ENCODE results near the gene SGCG. TPM values are rescaled to one million over a fixed set of nuclear protein-coding genes. Genes with fewer than 3 reads are reported as not detected.
"Not testable (repeated sequence)": the region's sequence is repeated elsewhere in the genome, so short reads cannot be mapped to it uniquely, and the experiment has no call there.

The SGCG gene
- total RNA-seq, 2 experiments from 2014 or later: not detected

DNA sequence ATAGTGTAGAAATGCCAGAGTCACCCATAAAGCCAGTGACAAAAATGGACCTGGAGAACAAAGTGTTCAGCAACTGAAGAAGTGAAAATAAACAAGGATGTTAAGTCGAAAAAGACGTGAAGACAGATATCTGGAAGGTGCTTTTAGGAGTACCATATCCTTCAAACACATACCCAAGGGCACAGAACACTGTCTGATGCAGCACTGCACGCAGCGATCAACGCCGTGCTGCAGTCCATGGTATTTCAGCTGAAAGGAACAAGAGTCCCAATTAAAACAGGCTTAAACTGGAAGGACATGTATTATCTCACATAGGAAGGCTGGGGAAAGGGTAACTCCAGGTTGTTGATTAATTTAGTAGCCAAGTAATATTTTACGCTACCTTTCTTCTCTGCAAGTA, 108.2 kb downstream of the SGCG start:
- intact Hi-C loops (cut with micrococcal nuclease; ENCODE audit: unreplicated experiment): no loop called here
- H3K4me1 ChIP-seq (ENCODE audit: insufficient read depth, low read length, poor library complexity, severe bottlenecking): no peaks in the 10 kb centered on the region
- no peak overlapping the region for H3K4me3 ChIP-seq (ENCODE audit: low read depth, low read length, poor library complexity, severe bottlenecking)
- no peaks in the 10 kb centered on the region for H3K9me3 ChIP-seq (ENCODE audit: low read length)
- no peaks in the 10 kb centered on the region for H4K20me1 ChIP-seq (ENCODE audit: insufficient read depth, low read length)
- no peak for DNase-seq (ENCODE audit: low spot score)
- H2AFZ ChIP-seq (ENCODE audit: low read length): no peak overlapping the region
- no peak overlapping the region for H3K4me2 ChIP-seq (ENCODE audit: low read length)
- BruUV-seq (replicated peaks): no TSS peak
- H3K36me3 ChIP-seq (ENCODE audit: insufficient read depth, low read length): no peaks in the 10 kb centered on the region
- H3K9me2 ChIP-seq (ENCODE audit: insufficient read depth, low read length): no peaks in the 10 kb centered on the region
- ChIA-PET CTCF (ENCODE audit: unreplicated experiment) (no interaction called here), POLR2A (no interaction called here)
- no peak overlapping the region for H3K27ac ChIP-seq (ENCODE audit: low read depth, low read length, poor library complexity, severe bottlenecking)
- no peak for TF ChIP-seq EZH2phosphoT487 (IDR thresholded peaks at IDR 0.05; ENCODE audit: borderline replicate concordance, low read depth, low read length)
- TF ChIP-seq, protein P1, sequence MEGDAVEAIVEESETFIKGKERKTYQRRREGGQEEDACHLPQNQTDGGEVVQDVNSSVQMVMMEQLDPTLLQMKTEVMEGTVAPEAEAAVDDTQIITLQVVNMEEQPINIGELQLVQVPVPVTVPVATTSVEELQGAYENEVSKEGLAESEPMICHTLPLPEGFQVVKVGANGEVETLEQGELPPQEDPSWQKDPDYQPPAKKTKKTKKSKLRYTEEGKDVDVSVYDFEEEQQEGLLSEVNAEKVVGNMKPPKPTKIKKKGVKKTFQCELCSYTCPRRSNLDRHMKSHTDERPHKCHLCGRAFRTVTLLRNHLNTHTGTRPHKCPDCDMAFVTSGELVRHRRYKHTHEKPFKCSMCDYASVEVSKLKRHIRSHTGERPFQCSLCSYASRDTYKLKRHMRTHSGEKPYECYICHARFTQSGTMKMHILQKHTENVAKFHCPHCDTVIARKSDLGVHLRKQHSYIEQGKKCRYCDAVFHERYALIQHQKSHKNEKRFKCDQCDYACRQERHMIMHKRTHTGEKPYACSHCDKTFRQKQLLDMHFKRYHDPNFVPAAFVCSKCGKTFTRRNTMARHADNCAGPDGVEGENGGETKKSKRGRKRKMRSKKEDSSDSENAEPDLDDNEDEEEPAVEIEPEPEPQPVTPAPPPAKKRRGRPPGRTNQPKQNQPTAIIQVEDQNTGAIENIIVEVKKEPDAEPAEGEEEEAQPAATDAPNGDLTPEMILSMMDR (conservative IDR thresholded peaks at IDR 0.05; ENCODE audit: low read length): no peak
- no peaks in the 10 kb centered on the region for H3K79me2 ChIP-seq (ENCODE audit: insufficient read depth, low read depth, low read length)

DNA sequence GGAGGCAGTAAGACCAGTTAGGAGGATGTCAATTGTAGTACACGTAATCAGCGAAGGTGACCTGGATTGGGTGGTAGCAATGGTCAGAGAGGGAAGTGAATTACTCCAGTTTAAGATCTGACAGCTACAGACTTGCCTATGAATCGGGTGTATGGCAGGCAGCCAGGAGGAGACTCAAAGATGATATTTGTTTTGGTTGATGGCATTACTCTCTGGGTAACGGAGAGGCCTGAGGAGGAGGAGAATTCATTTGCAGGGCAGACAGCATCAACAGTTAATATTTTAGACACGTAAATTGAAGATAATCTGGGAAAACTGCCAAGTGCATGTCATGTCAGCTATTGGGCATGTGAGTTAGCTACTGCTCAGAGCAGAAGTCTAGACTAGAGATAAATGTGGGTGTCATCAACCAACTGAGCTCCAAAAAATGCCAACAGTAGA, 109.2 kb downstream of the SGCG start:
- Histone ChIP-seq H3K79me2 (ENCODE audit: insufficient read depth, low read depth, low read length) (no peaks in the 10 kb centered on the region), H3K4me3 (ENCODE audit: low read depth, low read length, poor library complexity, severe bottlenecking) (no peak overlapping the region), H3K9me3 (ENCODE audit: low read length) (no peaks in the 10 kb centered on the region), H3K9me2 (ENCODE audit: insufficient read depth, low read length) (no peaks in the 10 kb centered on the region), H3K4me1 (ENCODE audit: insufficient read depth, low read length, poor library complexity, severe bottlenecking) (no peaks in the 10 kb centered on the region), H4K20me1 (ENCODE audit: insufficient read depth, low read length) (no peaks in the 10 kb centered on the region), H3K27ac (ENCODE audit: low read depth, low read length, poor library complexity, severe bottlenecking) (no peak overlapping the region), H3K4me2 (ENCODE audit: low read length) (no peak overlapping the region), H3K36me3 (ENCODE audit: insufficient read depth, low read length) (no peaks in the 10 kb centered on the region), H2AFZ (ENCODE audit: low read length) (no peak overlapping the region)
- TF ChIP-seq, protein P1 (conservative IDR thresholded peaks at IDR 0.05; ENCODE audit: low read length): no peak
- TF ChIP-seq EZH2phosphoT487 (IDR thresholded peaks at IDR 0.05; ENCODE audit: borderline replicate concordance, low read depth, low read length): no peak
- CTCF ChIA-PET (ENCODE audit: unreplicated experiment): no interaction called here
- BruUV-seq (replicated peaks): no TSS peak
- DNase-seq (ENCODE audit: low spot score): no peak
- POLR2A ChIA-PET: no interaction called here
- intact Hi-C loops (cut with micrococcal nuclease; ENCODE audit: unreplicated experiment): no loop called here

DNA sequence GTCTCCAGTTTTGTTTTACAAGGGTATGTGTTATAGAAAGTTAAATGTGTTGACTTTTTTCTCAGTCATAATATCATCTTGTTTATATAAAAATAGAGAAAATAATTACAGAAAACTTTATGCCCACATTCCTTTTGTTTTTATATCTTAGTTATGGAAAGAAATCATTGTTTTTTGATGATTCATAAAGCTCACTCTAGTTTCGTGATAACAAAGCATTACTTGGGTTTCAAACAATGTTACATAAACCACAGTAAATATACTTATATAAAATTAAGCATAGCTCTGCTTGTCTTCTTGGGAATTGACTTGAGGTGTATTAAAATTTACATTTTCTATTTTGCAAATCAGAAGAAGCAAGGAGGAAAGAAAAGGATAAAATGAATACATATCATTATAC, 111.8 kb downstream of the SGCG start:
- Histone ChIP-seq H3K9me3 (ENCODE audit: low read length) (no peaks in the 10 kb centered on the region), H3K79me2 (ENCODE audit: insufficient read depth, low read depth, low read length) (no peaks in the 10 kb centered on the region), H3K4me3 (ENCODE audit: low read depth, low read length, poor library complexity, severe bottlenecking) (no peak overlapping the region), H3K4me2 (ENCODE audit: low read length) (no peak overlapping the region), H2AFZ (ENCODE audit: low read length) (no peak overlapping the region), H4K20me1 (ENCODE audit: insufficient read depth, low read length) (no peaks in the 10 kb centered on the region), H3K4me1 (ENCODE audit: insufficient read depth, low read length, poor library complexity, severe bottlenecking) (no peaks in the 10 kb centered on the region), H3K9me2 (ENCODE audit: insufficient read depth, low read length) (no peaks in the 10 kb centered on the region), H3K36me3 (ENCODE audit: insufficient read depth, low read length) (no peaks in the 10 kb centered on the region), H3K27ac (ENCODE audit: low read depth, low read length, poor library complexity, severe bottlenecking) (no peak overlapping the region)
- POLR2A ChIA-PET: interaction anchor here (0.7 kb wide), 1 partner anchor 1227 kb away, joined by 3 read pairs; no protein-coding TSS in a partner anchor
- BruUV-seq (replicated peaks): no TSS peak
- DNase-seq (ENCODE audit: low spot score): no peak
- no peak for TF ChIP-seq EZH2phosphoT487 (IDR thresholded peaks at IDR 0.05; ENCODE audit: borderline replicate concordance, low read depth, low read length)
- TF ChIP-seq, protein P1 (conservative IDR thresholded peaks at IDR 0.05; ENCODE audit: low read length): no peak
- intact Hi-C loops (cut with micrococcal nuclease; ENCODE audit: unreplicated experiment): no loop called here
- CTCF ChIA-PET (ENCODE audit: unreplicated experiment): no interaction called here

DNA sequence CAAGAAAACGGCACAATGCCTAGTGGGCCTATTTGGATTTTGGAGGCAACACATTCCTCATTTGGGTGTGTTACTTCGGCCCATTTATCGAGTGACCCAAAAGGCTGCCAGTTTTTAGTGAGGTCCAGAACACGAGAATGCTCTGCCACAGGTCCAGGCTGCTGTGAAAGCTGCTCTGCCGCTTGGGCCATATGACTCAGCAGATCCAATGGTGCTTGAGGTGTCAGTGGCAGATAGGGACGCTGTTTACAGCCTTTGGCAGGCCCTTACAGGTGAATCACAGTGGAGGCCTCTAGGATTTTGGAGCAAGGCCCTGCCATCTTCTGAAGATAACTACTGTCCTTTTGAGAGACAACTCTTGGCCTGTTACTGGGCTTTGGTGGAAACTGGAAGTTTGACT, 134.1 kb downstream of the SGCG start:
- H3K27ac ChIP-seq (ENCODE audit: low read depth, low read length, poor library complexity, severe bottlenecking); POLR2A ChIA-PET; H3K4me1 ChIP-seq (ENCODE audit: insufficient read depth, low read length, poor library complexity, severe bottlenecking); H4K20me1 ChIP-seq (ENCODE audit: insufficient read depth, low read length); DNase-seq (ENCODE audit: low spot score); H3K9me2 ChIP-seq (ENCODE audit: insufficient read depth, low read length); CTCF ChIA-PET (ENCODE audit: unreplicated experiment); intact Hi-C loops (cut with micrococcal nuclease; ENCODE audit: unreplicated experiment); H3K4me3 ChIP-seq (ENCODE audit: low read depth, low read length, poor library complexity, severe bottlenecking); H3K79me2 ChIP-seq (ENCODE audit: insufficient read depth, low read depth, low read length); H3K9me3 ChIP-seq (ENCODE audit: low read length); H3K36me3 ChIP-seq (ENCODE audit: insufficient read depth, low read length); BruUV-seq (replicated peaks); H2AFZ ChIP-seq (ENCODE audit: low read length); H3K4me2 ChIP-seq (ENCODE audit: low read length): not testable (repeated sequence)
